Neuronal stem cell (in vitro differentiated cells): ENCODE measurements around the gene SLC25A30.
"Not testable (repeated sequence)": the region's sequence is repeated elsewhere in the genome, so short reads cannot be mapped to it uniquely, and the experiment has no call there.

Source experiments
- DNase-seq: peaks from one replicate; pipeline ENCODE4 v3.0.0-alpha.2; 2013; ENCODE audit warnings: low spot score
- H2AFZ ChIP-seq: one replicate; pipeline ENCODE4 v1.6.1; 2013; ENCODE audit warnings: mild to moderate bottlenecking, low read length, inconsistent platforms
- H2AK5ac ChIP-seq: 2 replicates; pipeline ENCODE4 v1.6.1; 2013; ENCODE audit warnings: low read depth, mild to moderate bottlenecking, inconsistent platforms, low read length, moderate library complexity, mixed read lengths
- H2BK120ac ChIP-seq: 2 replicates; pipeline ENCODE4 v1.6.1; 2013; ENCODE audit warnings: low read depth, mild to moderate bottlenecking, inconsistent platforms, low read length, moderate library complexity, mixed read lengths
- H2BK12ac ChIP-seq: one replicate; pipeline ENCODE4 v1.6.1; 2013; ENCODE audit warnings: low read length, inconsistent platforms
- H2BK15ac ChIP-seq: 2 replicates; pipeline ENCODE4 v1.6.1; 2013; ENCODE audit warnings: mild to moderate bottlenecking, low read length, inconsistent platforms, mixed read lengths
- H2BK5ac ChIP-seq: one replicate; pipeline ENCODE4 v1.6.1; 2013; ENCODE audit warnings: inconsistent platforms, mild to moderate bottlenecking, low read length, moderate library complexity
- H3K14ac ChIP-seq: one replicate; pipeline ENCODE4 v1.6.1; 2013; ENCODE audit warnings: low read length, inconsistent platforms
- H3K18ac ChIP-seq: 2 replicates; pipeline ENCODE4 v1.6.1; 2013; ENCODE audit warnings: low read length, inconsistent platforms
- H3K23ac ChIP-seq: 2 replicates; pipeline ENCODE4 v1.6.1; 2013; ENCODE audit warnings: low read depth, mild to moderate bottlenecking, mixed read lengths, low read length, inconsistent platforms; ENCODE audit not compliant: poor library complexity
- H3K27ac ChIP-seq: replicated peaks from 3 replicates; pipeline ENCODE4 v1.5.1; 2013; ENCODE audit warnings: low read length, inconsistent platforms
- H3K27me3 ChIP-seq, 3 experiments: 2 replicates each; pipeline ENCODE4 v1.6.1; 2013; ENCODE audit warnings: low read length in 3 of 3, mild to moderate bottlenecking in 2 of 3, inconsistent platforms in 1 of 3, low read depth in 1 of 3, mixed read lengths in 1 of 3, moderate library complexity in 1 of 3; ENCODE audit not compliant: control insufficient read depth in 3 of 3, insufficient read depth in 3 of 3
- H3K36me3 ChIP-seq, 2 donors: replicated peaks in 1 of 2; 2 replicates each; pipeline ENCODE4 v1.6.1; 2013; ENCODE audit warnings: low read length in 2 of 2; ENCODE audit not compliant: control insufficient read depth in 2 of 2, insufficient read depth in 2 of 2
- H3K4ac ChIP-seq: 2 replicates; pipeline ENCODE4 v1.6.1; 2013; ENCODE audit warnings: inconsistent platforms, mild to moderate bottlenecking, low read length, moderate library complexity
- H3K4me1 ChIP-seq, 2 donors: 1 replicate in 1 of 2; 2 replicates in 1 of 2; pipeline ENCODE4 v1.6.1; 2013; ENCODE audit warnings: low read length in 2 of 2, low read depth in 1 of 2; ENCODE audit not compliant: control insufficient read depth in 2 of 2, insufficient read depth in 1 of 2
- H3K4me2 ChIP-seq: one replicate; pipeline ENCODE4 v1.6.1; 2013; ENCODE audit warnings: mild to moderate bottlenecking, low read length, inconsistent platforms; ENCODE audit not compliant: insufficient read depth, poor library complexity, severe bottlenecking
- H3K4me3 ChIP-seq, 2 donors: 2 replicates each; pipeline ENCODE4 v1.5.1; 2013; ENCODE audit warnings: low read length in 2 of 2, mild to moderate bottlenecking in 2 of 2, inconsistent platforms in 1 of 2, moderate library complexity in 1 of 2
- H3K79me1 ChIP-seq: one replicate; pipeline ENCODE4 v1.6.1; 2013; ENCODE audit warnings: low read depth, mild to moderate bottlenecking, inconsistent platforms, low read length, moderate library complexity
- H3K9ac ChIP-seq: one replicate; pipeline ENCODE4 v1.6.1; 2013; ENCODE audit warnings: mild to moderate bottlenecking, low read depth, low read length, inconsistent platforms; ENCODE audit not compliant: poor library complexity
- H3K9me3 ChIP-seq, 2 donors: replicated peaks in 1 of 2; 2 replicates each; pipeline versions ENCODE3 to v1.6.1; 2013; ENCODE audit warnings: low read length in 2 of 2, mild to moderate bottlenecking in 2 of 2, inconsistent platforms in 1 of 2, low read depth in 1 of 2, mixed read lengths in 1 of 2, moderate library complexity in 1 of 2; ENCODE audit not compliant: control insufficient read depth in 2 of 2, insufficient read depth in 1 of 2
- H4K8ac ChIP-seq: one replicate; pipeline ENCODE4 v1.6.1; 2013; ENCODE audit warnings: low read depth, mild to moderate bottlenecking, inconsistent platforms, low read length, moderate library complexity
- H4K91ac ChIP-seq: one replicate; pipeline ENCODE4 v1.6.1; 2013; ENCODE audit warnings: low read length, low read depth, mild to moderate bottlenecking, inconsistent platforms; ENCODE audit not compliant: poor library complexity
- WGBS, 2 donors: extraction: QIAGEN DNeasy Blood & Tissue Kit; methylation state at CpG; one replicate each; pipeline ENCODE4 v1.1.7; 2013; ENCODE audit warnings: missing lambda C conversion rate in 2 of 2, mixed read lengths in 1 of 2; ENCODE audit not compliant: insufficient read length in 2 of 2, insufficient replicate concordance in 1 of 2; ENCODE audit errors: extremely low coverage in 2 of 2; 5-methylcytosine and 5-hydroxymethylcytosine counted together

SLC25A30 gene

DNA sequence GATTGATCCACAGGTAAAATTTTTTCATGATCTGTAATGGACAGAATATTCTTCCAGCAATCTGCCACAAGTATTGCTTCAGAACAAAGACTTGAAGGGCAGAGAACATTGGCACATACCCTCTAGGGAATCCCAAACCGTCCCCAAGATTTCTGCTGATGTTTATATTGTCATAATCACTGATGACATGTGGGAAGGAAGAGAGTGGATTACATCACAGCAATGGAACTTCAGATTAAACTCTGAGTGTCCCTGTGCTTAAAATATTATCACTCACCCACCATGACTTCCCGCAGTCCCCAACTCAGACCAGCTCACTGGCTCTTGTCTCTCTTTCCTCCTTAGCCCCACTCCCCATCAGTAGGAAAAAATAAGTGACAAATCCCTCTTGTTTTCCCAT is 68.7 kb downstream of the SLC25A30 start:
- Histone ChIP-seq H3K36me3 (peaks cover 12 to 79% of the 10 kb centered on the region in 2 donors), H2BK120ac (no peak overlapping the region), H4K91ac (no peak overlapping the region), H3K27me3 (no peaks in the 10 kb centered on the region), H3K79me1 (no peaks in the 10 kb centered on the region), H2BK12ac (no peak overlapping the region), H3K9ac (no peak overlapping the region), H3K9me3 (peaks cover 0 to 2% of the 10 kb centered on the region in 2 donors), H3K4me3 (no peak overlapping the region), H2AK5ac (no peak overlapping the region), H2AFZ (no peak overlapping the region), H3K27ac (no peak overlapping the region), H2BK5ac (no peak overlapping the region), H3K4me2 (no peak overlapping the region), H3K14ac (no peak overlapping the region), H2BK15ac (no peak overlapping the region), H4K8ac (no peak overlapping the region), H3K4me1 (no peaks in the 10 kb centered on the region), H3K23ac (no peak overlapping the region), H3K4ac (no peak overlapping the region), H3K18ac (no peak overlapping the region)
- no CpG with 5 or more reads among the region's 2 CpGs for WGBS, 2 donors
- no peak for DNase-seq

- H2BK120ac ChIP-seq, H3K14ac ChIP-seq, H4K91ac ChIP-seq, H3K27ac ChIP-seq, H2BK12ac ChIP-seq, H3K18ac ChIP-seq, H2AFZ ChIP-seq, H3K9me3 ChIP-seq, H3K9ac ChIP-seq, H4K8ac ChIP-seq, H3K4ac ChIP-seq, H3K4me1 ChIP-seq, H3K4me3 ChIP-seq, H2BK5ac ChIP-seq, H3K4me2 ChIP-seq, H3K79me1 ChIP-seq, H2AK5ac ChIP-seq, H2BK15ac ChIP-seq, DNase-seq, H3K23ac ChIP-seq, H3K27me3 ChIP-seq: not testable (repeated sequence)
- WGBS, 2 donors = no CpG with 5 or more reads among the region's 8 CpGs
- peaks cover 7 to 54% of the 10 kb centered on the region in 2 donors for H3K36me3 ChIP-seq
Observed at GRCh38 chr13:45344064-45344463, 74.1 kb downstream of the SLC25A30 start.
